UCSD-AML1 (cell line): ENCODE data around the gene SEL1L2.

Experiments
- DNase-seq: peaks from one replicate; lab custom pipeline; 2025; ENCODE audit not compliant: unreplicated experiment; lab: John Stamatoyannopoulos, UW

The SEL1L2 gene

GRCh38 chr20:13934992-13935894 is 55.2 kb downstream of the SEL1L2 start:
- DNase-seq, result no peak

- no peak for DNase-seq
Observed at GRCh38 chr20:13930281-13930680, 60.1 kb downstream of the SEL1L2 start.

GRCh38 chr20:13929836-13930235 is 60.6 kb downstream of the SEL1L2 start:
- DNase-seq, result no peak

GRCh38 chr20:13928901-13929300 is 61.5 kb downstream of the SEL1L2 start:
- DNase-seq, result no peak

- no peak for DNase-seq
Observed at GRCh38 chr20:13927171-13927570, 63.2 kb downstream of the SEL1L2 start.

GRCh38 chr20:13922241-13922640 is 68.2 kb downstream of the SEL1L2 start:
- no peak for DNase-seq

- DNase-seq, result no peak
Observed at GRCh38 chr20:13915284-13915683, 75.1 kb downstream of the SEL1L2 start.

- DNase-seq, result no peak
Observed at GRCh38 chr20:13913572-13913971, 76.8 kb downstream of the SEL1L2 start.

GRCh38 chr20:13913131-13913530 is 77.3 kb downstream of the SEL1L2 start:
- DNase-seq, result no peak

GRCh38 chr20:13910492-13910891 is 79.9 kb downstream of the SEL1L2 start:
- DNase-seq, result no peak

GRCh38 chr20:13909067-13909466 is 81.3 kb downstream of the SEL1L2 start:
- no peak for DNase-seq

- no peak for DNase-seq
Observed at GRCh38 chr20:13904766-13905165, 85.6 kb downstream of the SEL1L2 start.

GRCh38 chr20:13900496-13900895 is 89.9 kb downstream of the SEL1L2 start:
- DNase-seq, result no peak

GRCh38 chr20:13898012-13898612 is 92.3 kb downstream of the SEL1L2 start:
- DNase-seq, result no peak

- no peak for DNase-seq
Observed at GRCh38 chr20:13891575-13891974, 98.8 kb downstream of the SEL1L2 start.

- DNase-seq, result no peak
Observed at GRCh38 chr20:13884803-13885202, 105.6 kb downstream of the SEL1L2 start.

- no peak for DNase-seq
Observed at GRCh38 chr20:13883425-13883824, 107.0 kb downstream of the SEL1L2 start.

- DNase-seq, result no peak
Observed at GRCh38 chr20:13878566-13878965, 111.8 kb downstream of the SEL1L2 start.

- no peak for DNase-seq
Observed at GRCh38 chr20:13877793-13878192, 112.6 kb downstream of the SEL1L2 start.

- DNase-seq, result no peak
Observed at GRCh38 chr20:13875265-13875811, 115.1 kb downstream of the SEL1L2 start.

- no peak for DNase-seq
Observed at GRCh38 chr20:13874394-13875157, 115.8 kb downstream of the SEL1L2 start.
